K562 (cell line): ENCODE measurements around the gene IKBKG. TPM values are rescaled to one million over a fixed set of nuclear protein-coding genes. Genes with fewer than 3 reads are reported as not detected.

Experiments
- ATAC-seq: fragments of 200-7000 bp; cut with Tn5 transposase; 3 replicates; pipeline ENCODE4 v1.9.1; 2020; ENCODE audit warnings: moderate library complexity
- BruUV-seq: library from RNA; stranded (reverse); fragments of 400-500 nt; replicated peaks from 2 replicates; lab custom pipeline; 2021; lab: Mats Ljungman, UMichigan
- CTCF ChIA-PET: fragments of 300-600 bp; formaldehyde crosslinking; extraction: SDS; loops from one replicate; lab custom pipeline; 2021; ENCODE audit warnings: low intra/inter-chr PET ratio; lab: Yijun Ruan, JAX
- POLR2A ChIA-PET: fragments of 300-600, 350-650 bp; sonication (Branson Sonifier 250); formaldehyde crosslinking; extraction: SDS; loops from one replicate; lab custom pipeline; 2021; ENCODE audit warnings: antibody characterized with exemption, inconsistent platforms; lab: Yijun Ruan, JAX
- DNase-seq, 4 experiments: peaks; one replicate each; pipeline versions ENCODE4 v3.0.0 to v3.0.0-alpha.2; 2011 to 2018; ENCODE audit warnings: low spot score in 3 of 4, mixed read lengths in 3 of 4; ENCODE audit errors: extremely low read depth in 1 of 4
- FAIRE-seq: peaks from 2 replicates; lab custom pipeline; 2011; peaks lifted over from hg19 to GRCh38; lab: Jason Lieb, UNC
- H2AFZ ChIP-seq: 2 replicates; pipeline ENCODE4 v1.6.0; 2011; ENCODE audit warnings: low read depth, low read length, control low read depth, inconsistent platforms
- H3K27ac ChIP-seq: fragments of 200-600 bp; 3 replicates; pipeline ENCODE4 v1.8.0; 2011; ENCODE audit warnings: low read depth, mild to moderate bottlenecking, control low read depth, inconsistent platforms, low read length, moderate library complexity, mixed read lengths; ENCODE audit errors: extremely low read depth
- H3K27me3 ChIP-seq, 2 experiments: fragments of 300-600 bp in 1 of 2; 2 replicates in 1 of 2; 3 replicates in 1 of 2; pipeline versions ENCODE4 v1.6.0 to v1.8.0; 2011; ENCODE audit warnings: inconsistent platforms in 2 of 2, low read length in 2 of 2, mild to moderate bottlenecking in 1 of 2, mixed read lengths in 1 of 2, moderate library complexity in 1 of 2; ENCODE audit not compliant: control insufficient read depth in 2 of 2, insufficient read depth in 2 of 2
- H3K36me3 ChIP-seq: fragments of 300-600 bp; 3 replicates; pipeline ENCODE4 v1.8.0; 2011; ENCODE audit warnings: mild to moderate bottlenecking, low read length, inconsistent platforms; ENCODE audit not compliant: control insufficient read depth, insufficient read depth
- H3K4me1 ChIP-seq, 2 experiments: fragments of 200-600 bp in 1 of 2; replicated peaks in 1 of 2; 2 replicates in 1 of 2; 3 replicates in 1 of 2; pipeline versions ENCODE4 v1.5.1 to v1.8.0; 2011; ENCODE audit warnings: inconsistent platforms in 2 of 2, low read length in 2 of 2, mild to moderate bottlenecking in 1 of 2, mixed read lengths in 1 of 2, moderate library complexity in 1 of 2; ENCODE audit not compliant: control insufficient read depth in 2 of 2, insufficient read depth in 2 of 2
- H3K4me2 ChIP-seq: 2 replicates; pipeline ENCODE4 v1.6.1; 2011; ENCODE audit warnings: low read length, control low read depth, inconsistent platforms, mixed read lengths; ENCODE audit not compliant: insufficient read depth
- H3K4me3 ChIP-seq: fragments of 200-600 bp; sonication (generic), shearing (Covaris generic); 2 replicates; pipeline ENCODE4 v1.5.1; 2016; ENCODE audit warnings: control low read depth, inconsistent platforms
- H3K79me2 ChIP-seq: fragments of 200-600 bp; 3 replicates; pipeline ENCODE4 v1.8.0; 2011; ENCODE audit warnings: low read length, inconsistent platforms; ENCODE audit not compliant: control insufficient read depth, insufficient read depth
- H3K9ac ChIP-seq, 2 experiments: 2 replicates each; pipeline versions ENCODE4 v1.6.0 to v1.6.1; 2011; ENCODE audit warnings: low read depth in 2 of 2, low read length in 2 of 2, control low read depth in 1 of 2, inconsistent platforms in 1 of 2, mild to moderate bottlenecking in 1 of 2, mixed read lengths in 1 of 2; ENCODE audit not compliant: insufficient read depth in 1 of 2
- H3K9me1 ChIP-seq: one replicate; pipeline ENCODE4 v1.6.0; 2011; ENCODE audit warnings: inconsistent platforms, mild to moderate bottlenecking, low read length, moderate library complexity; ENCODE audit not compliant: control insufficient read depth, insufficient read depth
- H3K9me3 ChIP-seq: replicated peaks from 2 replicates; pipeline ENCODE4 v1.5.1; 2011; ENCODE audit warnings: low read depth, low read length, inconsistent platforms; ENCODE audit not compliant: control insufficient read depth, insufficient read depth
- H4K20me1 ChIP-seq: replicated peaks from 2 replicates; pipeline ENCODE4 v1.6.1; 2011; ENCODE audit warnings: low read length, inconsistent platforms, mixed read lengths; ENCODE audit not compliant: control insufficient read depth, insufficient read depth
- BDP1 ChIP-seq: IDR thresholded peaks from 3 replicates; pipeline ENCODE4 v1.6.1; 2011; ENCODE audit not compliant: insufficient read length, insufficient read depth
- POLR2A ChIP-seq: fragments of 450-650 bp; conservative IDR thresholded peaks from 2 replicates; pipeline ENCODE4 v1.6.1; 2016
- POLR2G ChIP-seq: fragments of 200-400 bp; formaldehyde crosslinking; IDR thresholded peaks from 2 replicates; pipeline ENCODE4 v1.6.1; 2017; ENCODE audit warnings: low read depth, mild to moderate bottlenecking, antibody characterized with exemption, low read length, moderate library complexity
- RBFOX2 ChIP-seq: fragments of 200-400 bp; formaldehyde crosslinking; IDR thresholded peaks from 2 replicates; pipeline ENCODE4 v1.6.1; 2017; ENCODE audit warnings: low read depth, mild to moderate bottlenecking, low read length, moderate library complexity
- SMARCE1 ChIP-seq: fragments of 450-650 bp; IDR thresholded peaks from 2 replicates; pipeline ENCODE4 v1.7.1; 2016; ENCODE audit warnings: mild to moderate bottlenecking
- SUPT5H ChIP-seq: fragments of 450-650 bp; IDR thresholded peaks from 2 replicates; pipeline ENCODE4 v1.6.1; 2016
- TSC22D4 ChIP-seq: fragments of 450-650 bp; IDR thresholded peaks from 2 replicates; pipeline ENCODE4 v1.6.1; 2016; ENCODE audit warnings: missing genetic modification characterization, missing biosample characterization, control low read depth
- ZNF174 ChIP-seq: fragments of 250-450 bp; sonication (Bioruptor Pico); IDR thresholded peaks from 2 replicates; pipeline ENCODE4 v1.4.0; 2020; ENCODE audit warnings: mild to moderate bottlenecking
- WGBS: fragments of 100-300 bp; shearing (Covaris generic); methylation state at CpG from one replicate; pipeline ENCODE4 v1.1.6; 2016; ENCODE audit warnings: low coverage, mixed read lengths; ENCODE audit not compliant: insufficient coverage; ENCODE audit errors: missing lambda C conversion rate; 5-methylcytosine and 5-hydroxymethylcytosine counted together
- in situ Hi-C: fragments of 300-500 bp; cut with MboI; formaldehyde crosslinking; loops from 4 replicates; pipeline ENCODE4 v1.15.0; 2018; ENCODE audit warnings: inconsistent platforms, mixed read lengths
- intact Hi-C: fragments of 100-400 bp; cut with micrococcal nuclease; formaldehyde crosslinking; loops from 2 replicates; pipeline ENCODE4 v1.14.2; 2022
- polyA plus RNA-seq, 8 experiments: library from polyadenylated mRNA; depleted of rRNA in 4 of 8; stranded (reverse) in 5 of 8; unstranded in 3 of 8; fragments of >200 nt; fragmentation: Nextera tagmentation in 2 of 8; fragmentation: Illumina TruSeq in 1 of 8; extraction: Ambion mirVana in 2 of 8; extraction: Trizol in 1 of 8; gene quantifications; 2 replicates each; pipeline versions ENCODE4 v1.2.1 to v1.2.3, GENCODE V29; 2011 to 2014; ENCODE audit warnings: inconsistent platforms in 1 of 8, missing spikeins in 1 of 8
- total RNA-seq, 7 experiments: library from RNA; depleted of rRNA in 6 of 7; stranded (reverse); fragments of >200 nt in 6 of 7; fragmentation: Illumina TruSeq in 2 of 7; extraction: Trizol in 2 of 7; gene quantifications; 2 replicates each; pipeline versions ENCODE4 v1.2.1 to v1.2.3, GENCODE V29; 2011 to 2021; ENCODE audit warnings: low replicate concordance in 1 of 7

Gene IKBKG
- total and polyA plus RNA-seq, 9 of the 15 experiments (the other 6 are each of a cell fraction or from before 2014, with no cell fraction given): 0.68 to 60.0 (median 21.9) TPM

DNA sequence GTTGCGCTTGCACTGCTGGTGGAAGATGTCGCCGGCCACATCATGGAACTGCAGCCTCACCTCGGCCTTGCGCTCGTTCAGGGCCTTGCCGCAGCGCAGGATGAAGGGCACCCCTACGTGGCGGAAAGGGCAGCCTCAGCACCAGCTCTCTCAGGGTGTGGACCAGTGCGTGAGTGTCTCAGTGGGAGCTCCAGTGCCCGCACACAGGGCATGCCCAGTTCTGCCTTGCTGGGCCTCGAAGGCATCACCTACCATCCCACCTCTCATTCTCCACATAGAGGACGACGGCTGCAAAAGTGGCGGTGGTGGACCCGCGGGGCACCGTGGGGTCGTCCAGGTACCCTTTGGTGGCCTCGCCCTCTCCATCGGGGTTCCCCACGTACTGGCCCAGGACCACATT lies 14.7 kb upstream of the IKBKG start:
- no peak overlapping the region for H3K27ac ChIP-seq
- H3K9me1 ChIP-seq: no peaks in the 10 kb centered on the region
- H2AFZ ChIP-seq: no peak overlapping the region
- H3K9ac ChIP-seq: peak overlapping the region in 1 of 2 experiments; percentile 35; a peak in 1 of 4 replicates
- no peaks in the 10 kb centered on the region for H3K9me3 ChIP-seq
- CTCF ChIA-PET: interaction anchor here (3.7 kb wide), 1 partner anchor 159 kb away, joined by 63 read pairs; the partner anchor contains the start of gene FLNA
- WGBS: 96% methylated on average over 18 of the region's 23 CpGs
- H3K36me3 ChIP-seq: peaks cover 59% of the 10 kb centered on the region; the same call in 2 of the 3 replicates
- POLR2A ChIA-PET: interaction anchor here (0.6 to 4.4 kb wide), 4 partner anchors 10 to 168 kb away, joined by 3 to 35 read pairs (median 6); partner anchors contain the start of gene RPL10
- in situ Hi-C loops (loop anchor here (10.0 to 25.0 kb wide), 3 partner anchors 128 to 370 kb away; partner anchors contain the start of genes DNASE1L1, EMD and FLNA), intact Hi-C loops (no loop called here)
- BruUV-seq: no TSS peak
- peaks cover 3 to 26% of the 10 kb centered on the region in 2 experiments; a peak in 3 of 5 replicates for H3K4me1 ChIP-seq
- ATAC-seq (no peak), DNase-seq (no peak), FAIRE-seq (no peak)
- H4K20me1 ChIP-seq: no peaks in the 10 kb centered on the region
- H3K27me3 ChIP-seq: no peaks in the 10 kb centered on the region
- TF ChIP-seq POLR2A (0 out of 2 replicates have a peak, but pooled peaks have one; percentile 4), ZNF174 (no peak), SMARCE1 (no peak), SUPT5H (0 out of 2 replicates have a peak, but pooled peaks have one; percentile 22), POLR2G (peak; percentile 49), RBFOX2 (peak; percentile 68), BDP1 (no peak), TSC22D4 (tag) (no peak)
- H3K79me2 ChIP-seq: peaks cover 13% of the 10 kb centered on the region
- no peak overlapping the region for H3K4me3 ChIP-seq
- H3K4me2 ChIP-seq: no peak overlapping the region
